Measurements from ENCODE around the gene STRN. TPM values are rescaled to one million over a fixed set of nuclear protein-coding genes. Genes with fewer than 3 reads are reported as not detected.
"Not testable (repeated sequence)": the region's sequence is repeated elsewhere in the genome, so short reads cannot be mapped to it uniquely, and the experiment has no call there.

Gene STRN
- total RNA-seq, 6 experiments from 2014 or later, result 6.2 to 10.6 (median 8.2) TPM

DNA sequence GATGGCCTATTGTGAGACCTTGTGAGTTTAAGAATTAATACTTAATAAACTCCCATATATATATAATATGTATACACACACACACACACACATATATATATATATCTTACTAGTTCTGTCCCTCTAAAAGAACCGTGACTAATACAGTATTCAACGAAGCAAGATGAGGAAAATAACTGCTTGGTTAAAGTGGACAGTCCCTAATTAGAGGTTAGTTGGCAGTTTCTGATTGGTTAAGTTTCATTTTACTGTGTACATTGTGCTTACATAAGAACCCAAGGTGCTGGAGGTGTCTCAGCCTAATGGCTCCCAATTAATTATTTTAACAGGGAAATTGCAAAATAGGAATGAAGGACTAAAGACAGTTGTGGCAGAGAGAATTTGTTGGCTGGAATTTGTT is 132.1 kb downstream of the STRN start:
- no peaks in the 10 kb centered on the region for H3K4me1 ChIP-seq
- 90% methylated on average over 2 of the region's 2 CpGs for WGBS (ENCODE audit: insufficient coverage, low coverage, low lambda C conversion rate, missing lambda C conversion rate)

DNA sequence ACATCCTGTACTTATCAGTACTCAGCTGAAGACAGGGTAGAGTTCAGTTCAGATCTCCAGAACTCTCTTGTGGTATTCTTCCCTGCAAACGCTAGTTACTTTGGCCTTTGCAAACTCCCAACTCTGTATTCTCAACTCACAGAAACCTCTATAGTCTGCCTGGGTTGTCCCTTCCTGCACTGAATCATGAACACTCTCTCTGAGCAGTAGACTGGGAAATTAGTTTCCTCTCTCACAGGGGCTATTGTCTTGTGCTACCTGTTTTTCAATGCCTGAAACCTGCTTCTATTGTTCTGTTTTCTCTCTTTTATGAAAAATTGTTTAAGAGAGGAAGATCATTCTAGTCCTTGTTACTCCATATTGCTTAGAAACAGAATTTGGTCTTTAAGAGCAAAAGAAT is 135.2 kb downstream of the STRN start:
- H3K4me3 ChIP-seq, result no peak overlapping the region
- TF ChIP-seq, protein P1, sequence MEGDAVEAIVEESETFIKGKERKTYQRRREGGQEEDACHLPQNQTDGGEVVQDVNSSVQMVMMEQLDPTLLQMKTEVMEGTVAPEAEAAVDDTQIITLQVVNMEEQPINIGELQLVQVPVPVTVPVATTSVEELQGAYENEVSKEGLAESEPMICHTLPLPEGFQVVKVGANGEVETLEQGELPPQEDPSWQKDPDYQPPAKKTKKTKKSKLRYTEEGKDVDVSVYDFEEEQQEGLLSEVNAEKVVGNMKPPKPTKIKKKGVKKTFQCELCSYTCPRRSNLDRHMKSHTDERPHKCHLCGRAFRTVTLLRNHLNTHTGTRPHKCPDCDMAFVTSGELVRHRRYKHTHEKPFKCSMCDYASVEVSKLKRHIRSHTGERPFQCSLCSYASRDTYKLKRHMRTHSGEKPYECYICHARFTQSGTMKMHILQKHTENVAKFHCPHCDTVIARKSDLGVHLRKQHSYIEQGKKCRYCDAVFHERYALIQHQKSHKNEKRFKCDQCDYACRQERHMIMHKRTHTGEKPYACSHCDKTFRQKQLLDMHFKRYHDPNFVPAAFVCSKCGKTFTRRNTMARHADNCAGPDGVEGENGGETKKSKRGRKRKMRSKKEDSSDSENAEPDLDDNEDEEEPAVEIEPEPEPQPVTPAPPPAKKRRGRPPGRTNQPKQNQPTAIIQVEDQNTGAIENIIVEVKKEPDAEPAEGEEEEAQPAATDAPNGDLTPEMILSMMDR (IDR thresholded peaks at IDR 0.05), result no peak
- TF ChIP-seq POLR2A (IDR thresholded peaks at IDR 0.05), result no peak
- intact Hi-C loops (cut with DNase I), result no loop called here
- WGBS (ENCODE audit: insufficient coverage, low coverage, low lambda C conversion rate, missing lambda C conversion rate), result 38% methylated on average over 1 of the region's 1 CpG
- H3K27me3 ChIP-seq, result no peaks in the 10 kb centered on the region
- no peaks in the 10 kb centered on the region for H3K9me3 ChIP-seq
- ATAC-seq, result no peak
- H3K27ac ChIP-seq, result no peak overlapping the region
- no peaks in the 10 kb centered on the region for H3K4me1 ChIP-seq
- DNase-seq, result no peak
- H3K36me3 ChIP-seq, result no peaks in the 10 kb centered on the region

More for the DNA sequence above, 132.1 kb downstream of the STRN start:
- no peak for TF ChIP-seq POLR2A (IDR thresholded peaks at IDR 0.05)
- TF ChIP-seq, protein P1 (IDR thresholded peaks at IDR 0.05), result no peak
- H3K36me3 ChIP-seq, result no peaks in the 10 kb centered on the region
- H3K27me3 ChIP-seq, result no peaks in the 10 kb centered on the region
- no peak for ATAC-seq
- no peak overlapping the region for H3K4me3 ChIP-seq
- no peak for DNase-seq
- intact Hi-C loops (cut with DNase I), result no loop called here
- H3K27ac ChIP-seq, result no peak overlapping the region
- no peaks in the 10 kb centered on the region for H3K9me3 ChIP-seq

DNA sequence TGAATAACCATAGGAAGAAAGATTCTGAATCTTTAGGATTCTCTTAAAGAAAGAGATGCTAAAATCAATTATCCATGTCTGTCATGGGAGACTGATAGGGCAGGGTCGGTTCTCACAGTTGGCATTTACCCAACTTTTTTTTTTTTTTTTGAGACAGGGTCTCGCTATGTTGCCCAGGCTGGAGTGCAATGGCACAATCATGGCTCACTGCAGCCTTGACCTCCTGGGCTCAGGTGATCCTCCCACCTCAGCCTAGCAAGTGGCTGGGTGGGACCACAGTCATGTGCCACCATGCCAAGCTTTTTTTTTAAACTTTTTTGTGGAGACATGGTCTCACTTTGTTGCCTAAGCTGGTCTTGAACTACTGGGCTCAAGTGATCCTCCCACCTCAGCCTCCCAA is 141.7 kb downstream of the STRN start:
- H3K27ac ChIP-seq; ATAC-seq; H3K4me3 ChIP-seq; H3K36me3 ChIP-seq; H3K27me3 ChIP-seq; H3K9me3 ChIP-seq; DNase-seq; intact Hi-C loops (cut with DNase I): not testable (repeated sequence)
- 54% methylated on average over 2 of the region's 2 CpGs for WGBS (ENCODE audit: insufficient coverage, low coverage, low lambda C conversion rate, missing lambda C conversion rate)
- peaks cover 0 to 23% (median 5%) of the 10 kb centered on the region in 4 donors for H3K4me1 ChIP-seq

DNA sequence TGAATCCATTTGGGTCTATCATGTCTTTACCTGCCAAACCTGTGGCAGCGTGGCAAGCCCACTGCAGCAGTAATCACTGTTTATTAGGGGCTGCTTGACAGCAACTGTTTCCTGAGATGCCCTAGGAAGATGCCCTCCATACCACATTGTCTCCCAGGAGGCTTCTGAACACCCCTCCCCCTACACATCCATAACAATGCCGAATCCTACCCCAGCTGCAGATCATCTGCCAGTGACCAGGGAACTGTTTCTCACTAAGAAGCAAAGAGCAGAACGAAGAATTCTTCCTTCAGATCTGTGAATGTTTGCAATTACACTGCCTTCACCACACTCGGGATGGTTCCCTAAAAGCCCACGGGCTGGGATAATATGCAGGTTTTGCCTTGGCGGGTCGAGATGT is 142.1 kb downstream of the STRN start:
- ATAC-seq, result no peak
- Histone ChIP-seq H3K9me3 (no peaks in the 10 kb centered on the region), H3K27me3 (no peaks in the 10 kb centered on the region), H3K4me1 (peaks cover 0 to 24% (median 5%) of the 10 kb centered on the region in 4 donors), H3K4me3 (no peak overlapping the region), H3K27ac (no peak overlapping the region), H3K36me3 (no peaks in the 10 kb centered on the region)
- TF ChIP-seq, protein P1 (IDR thresholded peaks at IDR 0.05), result no peak
- DNase-seq, result no peak
- 77% methylated on average over 7 of the region's 7 CpGs for WGBS (ENCODE audit: insufficient coverage, low coverage, low lambda C conversion rate, missing lambda C conversion rate)
- intact Hi-C loops (cut with DNase I), result no loop called here

DNA sequence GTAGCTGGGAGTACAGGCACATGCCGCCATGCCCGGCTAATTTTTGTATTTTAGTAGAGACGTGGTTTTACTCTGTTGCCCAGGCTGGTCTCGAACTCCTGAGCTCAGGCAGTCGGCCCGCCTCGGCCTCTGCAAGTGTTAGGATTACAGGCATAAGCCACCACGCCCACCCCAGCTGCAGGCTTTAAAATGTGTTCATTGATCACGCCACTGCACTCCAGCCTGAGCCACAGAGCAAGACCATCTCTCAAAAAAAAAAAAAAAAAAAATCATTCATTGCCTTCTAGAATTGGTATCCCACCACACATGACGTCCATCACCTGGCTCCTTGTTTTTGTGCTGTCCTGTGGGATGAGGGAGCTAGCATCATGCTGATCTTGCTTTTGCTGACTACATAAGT is 142.5 kb downstream of the STRN start:
- H3K27ac ChIP-seq, result no peak overlapping the region
- peaks cover 0 to 24% (median 5%) of the 10 kb centered on the region in 4 donors for H3K4me1 ChIP-seq
- DNase-seq (no peak), ATAC-seq (no peak)
- TF ChIP-seq POLR2A (IDR thresholded peaks at IDR 0.05), result no peak
- TF ChIP-seq, protein P1 (IDR thresholded peaks at IDR 0.05), result no peak
- intact Hi-C loops (cut with DNase I), result no loop called here
- H3K4me3 ChIP-seq, result no peak overlapping the region
- H3K27me3 ChIP-seq, result no peaks in the 10 kb centered on the region
- no peaks in the 10 kb centered on the region for H3K36me3 ChIP-seq
- no peaks in the 10 kb centered on the region for H3K9me3 ChIP-seq
- 75% methylated on average over 3 of the region's 10 CpGs for WGBS (ENCODE audit: insufficient coverage, low coverage, low lambda C conversion rate, missing lambda C conversion rate)
